ENCODE results near the gene LAMA4. TPM values are rescaled to one million over a fixed set of nuclear protein-coding genes. Genes with fewer than 3 reads are reported as not detected.

LAMA4 gene
- total RNA-seq, 1 experiment from 2014 or later = 58.3 TPM

- intact Hi-C loops (cut with micrococcal nuclease; ENCODE audit: unreplicated experiment) = no loop called here
- peaks cover 34% of the 10 kb centered on the region for H3F3A ChIP-seq (ENCODE audit: insufficient read depth, low read depth)
- no TSS peak for BruUV-seq (replicated peaks)
- no peak overlapping the region for H3K4me3 ChIP-seq
- POLR2A ChIA-PET (ENCODE audit: unreplicated experiment) = no interaction called here
- H3K27me3 ChIP-seq (ENCODE audit: insufficient read depth, low read depth) = no peaks in the 10 kb centered on the region
- no peak overlapping the region for H3K27ac ChIP-seq
- H3K9me3 ChIP-seq (ENCODE audit: insufficient read depth, low read depth) = peaks cover 12% of the 10 kb centered on the region; the same call in 1 of the 2 replicates
- CTCF ChIA-PET = no interaction called here
- TF ChIP-seq CTCF (conservative IDR thresholded peaks at IDR 0.05) (no peak), EZH2 (IDR thresholded peaks at IDR 0.05; ENCODE audit: low read depth) (no peak)
- H3K79me2 ChIP-seq (ENCODE audit: low read depth) = peaks cover 87% of the 10 kb centered on the region
- H2AFZ ChIP-seq = no peak overlapping the region
- DNase-seq = no peak
- H4K20me1 ChIP-seq (ENCODE audit: insufficient read depth) = no peaks in the 10 kb centered on the region
- no peak overlapping the region for H3K4me2 ChIP-seq
- H3K4me1 ChIP-seq (replicated peaks; ENCODE audit: insufficient read depth) = peaks cover 48% of the 10 kb centered on the region
- H3K36me3 ChIP-seq (ENCODE audit: low read depth) = peaks cover 95% of the 10 kb centered on the region
- H3K9me2 ChIP-seq (ENCODE audit: insufficient read depth) = no peaks in the 10 kb centered on the region
These were observed 43.5 kb downstream of the LAMA4 start for GRCh38 chr6:112210852-112211251.

GRCh38 chr6:112209131-112209530, 45.2 kb downstream of the LAMA4 start:
- CTCF ChIA-PET = no interaction called here
- BruUV-seq (replicated peaks) = no TSS peak
- POLR2A ChIA-PET (ENCODE audit: unreplicated experiment) = no interaction called here
- intact Hi-C loops (cut with micrococcal nuclease; ENCODE audit: unreplicated experiment) = no loop called here
- H3F3A ChIP-seq (ENCODE audit: insufficient read depth, low read depth) = peaks cover 39% of the 10 kb centered on the region
- H3K4me1 ChIP-seq (replicated peaks; ENCODE audit: insufficient read depth) = peaks cover 48% of the 10 kb centered on the region
- no peak for DNase-seq
- H3K9me2 ChIP-seq (ENCODE audit: insufficient read depth) = no peaks in the 10 kb centered on the region
- no peak overlapping the region for H3K27ac ChIP-seq
- H3K4me3 ChIP-seq = no peak overlapping the region
- no peak overlapping the region for H2AFZ ChIP-seq
- H4K20me1 ChIP-seq (ENCODE audit: insufficient read depth) = no peaks in the 10 kb centered on the region
- TF ChIP-seq CTCF (conservative IDR thresholded peaks at IDR 0.05) (no peak), EZH2 (IDR thresholded peaks at IDR 0.05; ENCODE audit: low read depth) (no peak)
- H3K27me3 ChIP-seq (ENCODE audit: insufficient read depth, low read depth) = no peaks in the 10 kb centered on the region
- H3K79me2 ChIP-seq (ENCODE audit: low read depth) = peaks cover 78% of the 10 kb centered on the region
- H3K9me3 ChIP-seq (ENCODE audit: insufficient read depth, low read depth) = peaks cover 12% of the 10 kb centered on the region; the same call in 1 of the 2 replicates
- H3K4me2 ChIP-seq = no peak overlapping the region
- peaks cover 96% of the 10 kb centered on the region for H3K36me3 ChIP-seq (ENCODE audit: low read depth)

- no TSS peak for BruUV-seq (replicated peaks)
- Histone ChIP-seq H3K9me3 (ENCODE audit: insufficient read depth, low read depth) (peaks cover 9% of the 10 kb centered on the region; the same call in 1 of the 2 replicates), H3K27me3 (ENCODE audit: insufficient read depth, low read depth) (no peaks in the 10 kb centered on the region), H3K79me2 (ENCODE audit: low read depth) (peaks cover 76% of the 10 kb centered on the region), H3K9me2 (ENCODE audit: insufficient read depth) (no peaks in the 10 kb centered on the region), H3K36me3 (ENCODE audit: low read depth) (peaks cover 95% of the 10 kb centered on the region), H3K27ac (peak overlapping the region; percentile 98; the same call in 1 of the 2 replicates), H3K4me1 (replicated peaks; ENCODE audit: insufficient read depth) (peaks cover 55% of the 10 kb centered on the region), H2AFZ (no peak overlapping the region), H3F3A (ENCODE audit: insufficient read depth, low read depth) (peaks cover 52% of the 10 kb centered on the region), H4K20me1 (ENCODE audit: insufficient read depth) (no peaks in the 10 kb centered on the region), H3K4me3 (no peak overlapping the region), H3K4me2 (no peak overlapping the region)
- no peak for DNase-seq
- ChIA-PET CTCF (no interaction called here), POLR2A (ENCODE audit: unreplicated experiment) (no interaction called here)
- intact Hi-C loops (cut with micrococcal nuclease; ENCODE audit: unreplicated experiment) = no loop called here
- TF ChIP-seq EZH2 (IDR thresholded peaks at IDR 0.05; ENCODE audit: low read depth) = no peak
- TF ChIP-seq CTCF (conservative IDR thresholded peaks at IDR 0.05) = no peak
These were observed 46.6 kb downstream of the LAMA4 start for GRCh38 chr6:112207776-112208175.

Data from PC-9 (cell line).